Astrocyte of the spinal cord (primary cell): Measurements from ENCODE around the gene ACCS.
A peak's percentile ranks its signal among the peaks of the same experiment; 100 is the strongest.

ENCODE experiments used
- DNase-seq: peaks from one replicate; pipeline ENCODE4 v3.0.0; 2011; ENCODE audit warnings: low read depth, low spot score
- H3K4me3 ChIP-seq: 2 replicates; pipeline ENCODE4 v1.5.1; 2011; ENCODE audit warnings: low read depth, mild to moderate bottlenecking, low read length, moderate library complexity
- CTCF ChIP-seq: IDR thresholded peaks from 2 replicates; pipeline ENCODE4 v1.5.1; 2012; ENCODE audit warnings: low read depth, mild to moderate bottlenecking, low read length, inconsistent platforms
- in situ Hi-C: cut with HindIII; loops from 2 replicates; pipeline ENCODE4 v1.10.0; 2017; ENCODE audit warnings: low sequenced_read_pairs

ACCS gene

GRCh38 chr11:44024977-44025376 is 41.1 kb upstream of the ACCS start:
- no peak for DNase-seq
- no peak for TF ChIP-seq CTCF
- in situ Hi-C loops = no loop called here
- H3K4me3 ChIP-seq = no peak overlapping the region

- in situ Hi-C loops = no loop called here
- H3K4me3 ChIP-seq = no peak overlapping the region
- no peak for TF ChIP-seq CTCF
- DNase-seq = no peak
Observed at GRCh38 chr11:44025727-44026126, 40.3 kb upstream of the ACCS start.

GRCh38 chr11:44028401-44028800 is 37.7 kb upstream of the ACCS start:
- no peak for TF ChIP-seq CTCF

GRCh38 chr11:44028816-44029506 is 37.1 kb upstream of the ACCS start:
- H3K4me3 ChIP-seq = no peak overlapping the region
- in situ Hi-C loops = no loop called here
- DNase-seq = no peak
- TF ChIP-seq CTCF = no peak

More at GRCh38 chr11:44028401-44028800, 37.7 kb upstream of the ACCS start:
- in situ Hi-C loops = no loop called here
- no peak overlapping the region for H3K4me3 ChIP-seq
- no peak for DNase-seq

- no peak for TF ChIP-seq CTCF
- no peak overlapping the region for H3K4me3 ChIP-seq
- in situ Hi-C loops = no loop called here
- DNase-seq = no peak
Observed at GRCh38 chr11:44029507-44029845, 36.6 kb upstream of the ACCS start.

GRCh38 chr11:44029977-44030911 is 35.8 kb upstream of the ACCS start:
- TF ChIP-seq CTCF = no peak
- DNase-seq = peak; percentile 10
- in situ Hi-C loops = no loop called here
- no peak overlapping the region for H3K4me3 ChIP-seq
